ENCODE measurements around the gene SELENOM. TPM values are rescaled to one million over a fixed set of nuclear protein-coding genes. Genes with fewer than 3 reads are reported as not detected.

Gene SELENOM
- 10 to 100 TPM in 2 of 3 donors, 1 to 10 TPM in 1; 5.6 to 14.7 (median 11.0) TPM for polyA plus RNA-seq (ENCODE audit: insufficient read length in 3 of 3)
- long read RNA-seq, donor 1, transcript SELENOM-201 (5 exons, 694 nt) = major isoform, 13 of 13 reads
- long read RNA-seq, donor 1, partial matches to known transcripts = 0 of 13 reads
- long read RNA-seq, donor 1, other reads (novel, unspliced or antisense) = 0 of 13 reads
- long read RNA-seq, donor 2, transcript SELENOM-201 (5 exons, 694 nt) = major isoform, 12 of 15 reads
- long read RNA-seq, donor 2, partial matches to known transcripts = 0 of 15 reads
- long read RNA-seq, donor 2, other reads (novel, unspliced or antisense) = 0 of 15 reads
- long read RNA-seq, donor 3, transcript SELENOM-201 (5 exons, 694 nt) = major isoform, 33 of 37 reads
- long read RNA-seq, donor 3, partial matches to known transcripts = 0 of 37 reads
- long read RNA-seq, donor 3, other reads (novel, unspliced or antisense) = 0 of 37 reads
- long read RNA-seq, donor 4, transcript SELENOM-201 (5 exons, 694 nt) = major isoform, 5 of 5 reads
- long read RNA-seq, donor 4, partial matches to known transcripts = 0 of 5 reads
- long read RNA-seq, donor 4, other reads (novel, unspliced or antisense) = 0 of 5 reads
- long read RNA-seq, donor 5, transcript SELENOM-201 (5 exons, 694 nt) = major isoform, 23 of 23 reads
- long read RNA-seq, donor 5, partial matches to known transcripts = 0 of 23 reads
- long read RNA-seq, donor 5, other reads (novel, unspliced or antisense) = 0 of 23 reads
- long read RNA-seq, donor 6, transcript SELENOM-201 (5 exons, 694 nt) = major isoform, 7 of 7 reads
- long read RNA-seq, donor 6, partial matches to known transcripts = 0 of 7 reads
- long read RNA-seq, donor 6, other reads (novel, unspliced or antisense) = 0 of 7 reads
- long read RNA-seq, donor 7, transcript SELENOM-201 (5 exons, 694 nt) = major isoform, 18 of 21 reads
- long read RNA-seq, donor 7, partial matches to known transcripts = 0 of 21 reads
- long read RNA-seq, donor 7, other reads (novel, unspliced or antisense) = 0 of 21 reads
- long read RNA-seq, donor 8, transcript SELENOM-201 (5 exons, 694 nt) = major isoform, 29 of 30 reads
- long read RNA-seq, donor 8, partial matches to known transcripts = 0 of 30 reads
- long read RNA-seq, donor 8, other reads (novel, unspliced or antisense) = 0 of 30 reads
- long read RNA-seq, donor 9, transcript SELENOM-201 (5 exons, 694 nt) = major isoform, 16 of 16 reads
- long read RNA-seq, donor 9, partial matches to known transcripts = 0 of 16 reads
- long read RNA-seq, donor 9, other reads (novel, unspliced or antisense) = 0 of 16 reads
- long read RNA-seq, donor 10, transcript SELENOM-201 (5 exons, 694 nt) = major isoform, 11 of 13 reads
- long read RNA-seq, donor 10, partial matches to known transcripts = 0 of 13 reads
- long read RNA-seq, donor 10, other reads (novel, unspliced or antisense) = 0 of 13 reads
- long read RNA-seq, donor 11, partial matches to known transcripts = 0 of 6 reads
- long read RNA-seq, donor 11, other reads (novel, unspliced or antisense) = 0 of 6 reads
- long read RNA-seq, donor 12, transcript SELENOM-201 (5 exons, 694 nt) = major isoform, 5 of 6 reads
- long read RNA-seq, donor 12, partial matches to known transcripts = 0 of 6 reads
- long read RNA-seq, donor 12, other reads (novel, unspliced or antisense) = 0 of 6 reads
- long read RNA-seq, donor 13, transcript SELENOM-201 (5 exons, 694 nt) = major isoform, 26 of 28 reads
- long read RNA-seq, donor 13, partial matches to known transcripts = 0 of 28 reads
- long read RNA-seq, donor 13, other reads (novel, unspliced or antisense) = 0 of 28 reads
- long read RNA-seq, donor 14, transcript SELENOM-201 (5 exons, 694 nt) = major isoform, 22 of 23 reads
- long read RNA-seq, donor 14, partial matches to known transcripts = 0 of 23 reads
- long read RNA-seq, donor 14, other reads (novel, unspliced or antisense) = 0 of 23 reads
- long read RNA-seq, donor 15, partial matches to known transcripts = 0 of 2 reads
- long read RNA-seq, donor 15, other reads (novel, unspliced or antisense) = 0 of 2 reads
- long read RNA-seq, donor 16, transcript SELENOM-201 (5 exons, 694 nt) = major isoform, 21 of 24 reads
- long read RNA-seq, donor 16, partial matches to known transcripts = 0 of 24 reads
- long read RNA-seq, donor 16, other reads (novel, unspliced or antisense) = 0 of 24 reads

GRCh38 chr22:31107178-31107893 lies at the start of gene SELENOM:
Gene SELENOM (minus strand): TSS chr22:31107568. CDS start chr22:31107505, 63 bp downstream.
- DNase-seq (ENCODE audit: extremely low read depth in 1 of 11, low read depth in 9 of 11, low spot score in 4 of 11) = peak; percentile 79 to 95 (median 92)

- DNase-seq (ENCODE audit: extremely low read depth in 1 of 11, low read depth in 9 of 11, low spot score in 4 of 11) = no peak
Observed at GRCh38 chr22:31155422-31155821, 48.1 kb upstream of the SELENOM start.

GRCh38 chr22:31154975-31155374 lies 47.6 kb upstream of the SELENOM start:
- DNase-seq (ENCODE audit: extremely low read depth in 1 of 11, low read depth in 9 of 11, low spot score in 4 of 11) = no peak

- DNase-seq (ENCODE audit: extremely low read depth in 1 of 11, low read depth in 9 of 11, low spot score in 4 of 11) = no peak
Observed at GRCh38 chr22:31153357-31153756, 46.0 kb upstream of the SELENOM start.

GRCh38 chr22:31151872-31152271 lies 44.5 kb upstream of the SELENOM start:
- DNase-seq (ENCODE audit: extremely low read depth in 1 of 11, low read depth in 9 of 11, low spot score in 4 of 11) = no peak

- DNase-seq (ENCODE audit: extremely low read depth in 1 of 11, low read depth in 9 of 11, low spot score in 4 of 11) = no peak
Observed at GRCh38 chr22:31150615-31151014, 43.2 kb upstream of the SELENOM start.

- peak in 6 of 11 donors; percentile 26 to 54 (median 45) for DNase-seq (ENCODE audit: extremely low read depth in 1 of 11, low read depth in 9 of 11, low spot score in 4 of 11)
Observed at GRCh38 chr22:31148953-31149627, 41.7 kb upstream of the SELENOM start.

- no peak for DNase-seq (ENCODE audit: extremely low read depth in 1 of 11, low read depth in 9 of 11, low spot score in 4 of 11)
Observed at GRCh38 chr22:31148488-31148887, 41.1 kb upstream of the SELENOM start.

- no peak for DNase-seq (ENCODE audit: extremely low read depth in 1 of 11, low read depth in 9 of 11, low spot score in 4 of 11)
Observed at GRCh38 chr22:31144223-31144622, 36.9 kb upstream of the SELENOM start.

GRCh38 chr22:31143537-31143936 lies 36.2 kb upstream of the SELENOM start:
- no peak for DNase-seq (ENCODE audit: extremely low read depth in 1 of 11, low read depth in 9 of 11, low spot score in 4 of 11)

GRCh38 chr22:31143038-31143437 lies 35.7 kb upstream of the SELENOM start:
- no peak for DNase-seq (ENCODE audit: extremely low read depth in 1 of 11, low read depth in 9 of 11, low spot score in 4 of 11)

GRCh38 chr22:31142285-31142684 lies 34.9 kb upstream of the SELENOM start:
- DNase-seq (ENCODE audit: extremely low read depth in 1 of 11, low read depth in 9 of 11, low spot score in 4 of 11) = no peak

GRCh38 chr22:31141551-31141950 lies 34.2 kb upstream of the SELENOM start:
- no peak for DNase-seq (ENCODE audit: extremely low read depth in 1 of 11, low read depth in 9 of 11, low spot score in 4 of 11)

- DNase-seq (ENCODE audit: extremely low read depth in 1 of 11, low read depth in 9 of 11, low spot score in 4 of 11) = no peak
Observed at GRCh38 chr22:31140746-31141145, 33.4 kb upstream of the SELENOM start.

- DNase-seq (ENCODE audit: extremely low read depth in 1 of 11, low read depth in 9 of 11, low spot score in 4 of 11) = peak in 6 of 11 donors; percentile 20 to 55 (median 33)
Observed at GRCh38 chr22:31139866-31140716, 32.7 kb upstream of the SELENOM start, which contains the start of gene PLA2G3. Gene PLA2G3 (minus strand): TSS chr22:31140508. CDS start chr22:31140354, 154 bp downstream.
